ENCODE data around the gene DNAJC1.

DNAJC1 gene

GRCh38 chr10:21990449-21990848, 13.1 kb downstream of the DNAJC1 start:
- H3K4me3 ChIP-seq (ENCODE audit: low read depth in 1 of 2, low read length in 2 of 2): no peak overlapping the region
- H3K27me3 ChIP-seq (ENCODE audit: insufficient read depth, low read length, poor library complexity): no peaks in the 10 kb centered on the region
- no peak overlapping the region for H3K4me2 ChIP-seq (ENCODE audit: insufficient read depth, low read length)
- H3K27ac ChIP-seq (ENCODE audit: low read length): no peak overlapping the region
- no peaks in the 10 kb centered on the region for H3K79me2 ChIP-seq (ENCODE audit: insufficient read depth, low read length)
- no peaks in the 10 kb centered on the region for H3K4me1 ChIP-seq (ENCODE audit: insufficient read depth, low read length)
- no peaks in the 10 kb centered on the region for H3K9me3 ChIP-seq (ENCODE audit: insufficient read depth, low read length, severe bottlenecking)
- H2AFZ ChIP-seq (ENCODE audit: low read depth, low read length): no peak overlapping the region
- DNase-seq (no peak), ATAC-seq (ENCODE audit: insufficient read depth, low read depth) (no peak)
- no peaks in the 10 kb centered on the region for H3K36me3 ChIP-seq (ENCODE audit: insufficient read depth, low read length)
- H4K20me1 ChIP-seq (ENCODE audit: insufficient read depth, low read length): no peaks in the 10 kb centered on the region; the same call in 1 of the 2 replicates
- H3K9ac ChIP-seq (ENCODE audit: low read depth, low read length): no peak overlapping the region
- TF ChIP-seq EZH2 (IDR thresholded peaks at IDR 0.05; ENCODE audit: borderline replicate concordance, low read depth, low read length, severe bottlenecking): no peak
- TF ChIP-seq, protein P1, sequence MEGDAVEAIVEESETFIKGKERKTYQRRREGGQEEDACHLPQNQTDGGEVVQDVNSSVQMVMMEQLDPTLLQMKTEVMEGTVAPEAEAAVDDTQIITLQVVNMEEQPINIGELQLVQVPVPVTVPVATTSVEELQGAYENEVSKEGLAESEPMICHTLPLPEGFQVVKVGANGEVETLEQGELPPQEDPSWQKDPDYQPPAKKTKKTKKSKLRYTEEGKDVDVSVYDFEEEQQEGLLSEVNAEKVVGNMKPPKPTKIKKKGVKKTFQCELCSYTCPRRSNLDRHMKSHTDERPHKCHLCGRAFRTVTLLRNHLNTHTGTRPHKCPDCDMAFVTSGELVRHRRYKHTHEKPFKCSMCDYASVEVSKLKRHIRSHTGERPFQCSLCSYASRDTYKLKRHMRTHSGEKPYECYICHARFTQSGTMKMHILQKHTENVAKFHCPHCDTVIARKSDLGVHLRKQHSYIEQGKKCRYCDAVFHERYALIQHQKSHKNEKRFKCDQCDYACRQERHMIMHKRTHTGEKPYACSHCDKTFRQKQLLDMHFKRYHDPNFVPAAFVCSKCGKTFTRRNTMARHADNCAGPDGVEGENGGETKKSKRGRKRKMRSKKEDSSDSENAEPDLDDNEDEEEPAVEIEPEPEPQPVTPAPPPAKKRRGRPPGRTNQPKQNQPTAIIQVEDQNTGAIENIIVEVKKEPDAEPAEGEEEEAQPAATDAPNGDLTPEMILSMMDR (IDR thresholded peaks at IDR 0.05; ENCODE audit: borderline replicate concordance, extremely low read depth, low read length, poor library complexity, severe bottlenecking): no peak

- ATAC-seq (ENCODE audit: insufficient read depth, low read depth) (peak; percentile 80), DNase-seq (peak; percentile 18)
- no peaks in the 10 kb centered on the region for H3K9me3 ChIP-seq (ENCODE audit: insufficient read depth, low read length, severe bottlenecking)
- no peaks in the 10 kb centered on the region for H3K36me3 ChIP-seq (ENCODE audit: insufficient read depth, low read length)
- no peak for TF ChIP-seq EZH2 (IDR thresholded peaks at IDR 0.05; ENCODE audit: borderline replicate concordance, low read depth, low read length, severe bottlenecking)
- TF ChIP-seq, protein P1 (IDR thresholded peaks at IDR 0.05; ENCODE audit: borderline replicate concordance, extremely low read depth, low read length, poor library complexity, severe bottlenecking): peak; percentile 59
- H3K27ac ChIP-seq (ENCODE audit: low read length): no peak overlapping the region
- no peaks in the 10 kb centered on the region for H3K79me2 ChIP-seq (ENCODE audit: insufficient read depth, low read length)
- H2AFZ ChIP-seq (ENCODE audit: low read depth, low read length): no peak overlapping the region
- H3K27me3 ChIP-seq (ENCODE audit: insufficient read depth, low read length, poor library complexity): no peaks in the 10 kb centered on the region
- H3K4me1 ChIP-seq (ENCODE audit: insufficient read depth, low read length): no peaks in the 10 kb centered on the region
- H4K20me1 ChIP-seq (ENCODE audit: insufficient read depth, low read length): no peaks in the 10 kb centered on the region; the same call in 1 of the 2 replicates
- no peak overlapping the region for H3K4me3 ChIP-seq (ENCODE audit: low read depth in 1 of 2, low read length in 2 of 2)
- no peak overlapping the region for H3K9ac ChIP-seq (ENCODE audit: low read depth, low read length)
- H3K4me2 ChIP-seq (ENCODE audit: insufficient read depth, low read length): no peak overlapping the region
Measured at GRCh38 chr10:21989453-21990154, 13.9 kb downstream of the DNAJC1 start.

- H3K9me3 ChIP-seq (ENCODE audit: insufficient read depth, low read length, severe bottlenecking): no peaks in the 10 kb centered on the region
- TF ChIP-seq, protein P1 (IDR thresholded peaks at IDR 0.05; ENCODE audit: borderline replicate concordance, extremely low read depth, low read length, poor library complexity, severe bottlenecking): no peak
- no peak for TF ChIP-seq EZH2 (IDR thresholded peaks at IDR 0.05; ENCODE audit: borderline replicate concordance, low read depth, low read length, severe bottlenecking)
- no peak overlapping the region for H2AFZ ChIP-seq (ENCODE audit: low read depth, low read length)
- DNase-seq (no peak), ATAC-seq (ENCODE audit: insufficient read depth, low read depth) (no peak)
- no peaks in the 10 kb centered on the region for H3K27me3 ChIP-seq (ENCODE audit: insufficient read depth, low read length, poor library complexity)
- no peak overlapping the region for H3K9ac ChIP-seq (ENCODE audit: low read depth, low read length)
- H3K4me2 ChIP-seq (ENCODE audit: insufficient read depth, low read length): no peak overlapping the region
- H3K27ac ChIP-seq (ENCODE audit: low read length): no peak overlapping the region
- no peak overlapping the region for H3K4me3 ChIP-seq (ENCODE audit: low read depth in 1 of 2, low read length in 2 of 2)
- no peaks in the 10 kb centered on the region for H4K20me1 ChIP-seq (ENCODE audit: insufficient read depth, low read length)
- no peaks in the 10 kb centered on the region for H3K4me1 ChIP-seq (ENCODE audit: insufficient read depth, low read length)
- H3K36me3 ChIP-seq (ENCODE audit: insufficient read depth, low read length): no peaks in the 10 kb centered on the region
- H3K79me2 ChIP-seq (ENCODE audit: insufficient read depth, low read length): no peaks in the 10 kb centered on the region
Measured at GRCh38 chr10:21985541-21985940, 18.0 kb downstream of the DNAJC1 start.
